Vagina (tissue), 2 donors: ENCODE measurements around the gene CNGA4. TPM values are rescaled to one million over a fixed set of nuclear protein-coding genes. Genes with fewer than 3 reads are reported as not detected.

Experiments used
- DNase-seq, 2 donors: peaks; one replicate each; pipeline ENCODE4 v3.0.0-alpha.2; 2017; ENCODE audit errors: extremely low spot score in 2 of 2
- H3K27ac ChIP-seq: fragments of 200-600 bp; sonication (generic); one replicate; pipeline ENCODE4 v1.5.1; 2019
- H3K27me3 ChIP-seq: fragments of 200-600 bp; sonication (generic); one replicate; pipeline ENCODE4 v1.5.1; 2019
- H3K36me3 ChIP-seq, 2 donors: fragments of 200-600 bp; sonication (generic); one replicate each; pipeline ENCODE4 v1.5.1; 2017 to 2019
- H3K4me1 ChIP-seq: fragments of 200-600 bp; sonication (generic); one replicate; pipeline ENCODE4 v1.5.1; 2019
- H3K4me3 ChIP-seq, 2 donors: fragments of 200-600 bp; sonication (generic); 1 replicate in 1 of 2; 2 replicates in 1 of 2; pipeline ENCODE4 v1.5.1; 2016 to 2019
- H3K9me3 ChIP-seq: fragments of 200-600 bp; sonication (generic); one replicate; pipeline ENCODE4 v1.5.1; 2019
- CTCF ChIP-seq, 3 experiments: fragments of 450-650 bp in 2 of 3; fragments of 200-600 bp in 1 of 3; sonication (generic) in 1 of 3; IDR thresholded peaks; one replicate each; pipeline ENCODE4 v1.5.1; 2017 to 2019; ENCODE audit warnings: antibody characterized with exemption in 3 of 3, mild to moderate bottlenecking in 2 of 3, moderate library complexity in 2 of 3
- POLR2A ChIP-seq, 2 donors: fragments of 450-650 bp; IDR thresholded peaks; one replicate each; pipeline ENCODE4 v1.6.1; 2017; ENCODE audit warnings: antibody characterized with exemption in 2 of 2, mild to moderate bottlenecking in 2 of 2, moderate library complexity in 2 of 2
- POLR2AphosphoS5 ChIP-seq, 2 donors: sonication (generic); formaldehyde crosslinking; IDR thresholded peaks; one replicate each; pipeline ENCODE4 v1.9.0; 2017; ENCODE audit warnings: antibody characterized with exemption in 2 of 2, mild to moderate bottlenecking in 2 of 2, low read depth in 1 of 2; ENCODE audit not compliant: insufficient read depth in 1 of 2
- intact Hi-C: fragments of 100-400 bp; cut with DNase I; formaldehyde crosslinking; loops from one replicate; pipeline ENCODE4 v1.15.1; 2023
- total RNA-seq: library from RNA; depleted of rRNA; stranded (reverse); fragments of >200 nt; gene quantifications from one replicate; pipeline ENCODE4 v1.2.3, GENCODE V29; 2016

Gene CNGA4
- total RNA-seq, 1 donor from 2014 or later = not detected

- Histone ChIP-seq H3K36me3 (no peaks in the 10 kb centered on the region), H3K9me3 (no peaks in the 10 kb centered on the region), H3K27me3 (no peaks in the 10 kb centered on the region), H3K4me3 (no peak within 1 kb of the TSS), H3K27ac (no peak within 1 kb of the TSS), H3K4me1 (no peaks in the 10 kb centered on the region)
- DNase-seq = no peak
- TF ChIP-seq POLR2AphosphoS5 (IDR thresholded peaks at IDR 0.05; ENCODE audit: insufficient read depth in 1 of 2, low read depth in 1 of 2) (no peak), CTCF (IDR thresholded peaks at IDR 0.05) (no peak), POLR2A (IDR thresholded peaks at IDR 0.05) (no peak)
- intact Hi-C loops = no loop called here
These were observed 39.6 kb upstream of the CNGA4 start, which contains the start of gene OR52W1 for GRCh38 chr11:6199174-6199810. OR52W1 (plus strand) TSS chr11:6199224; CDS start chr11:6199224, 0 bp downstream.

- Histone ChIP-seq H3K27me3 (no peaks in the 10 kb centered on the region), H3K36me3 (no peaks in the 10 kb centered on the region), H3K4me1 (no peaks in the 10 kb centered on the region), H3K9me3 (no peaks in the 10 kb centered on the region), H3K27ac (no peak overlapping the region), H3K4me3 (no peak overlapping the region)
- intact Hi-C loops = no loop called here
- no peak for TF ChIP-seq CTCF (IDR thresholded peaks at IDR 0.05)
- TF ChIP-seq POLR2AphosphoS5 (IDR thresholded peaks at IDR 0.05; ENCODE audit: insufficient read depth in 1 of 2, low read depth in 1 of 2) = no peak
- no peak for TF ChIP-seq POLR2A (IDR thresholded peaks at IDR 0.05)
- no peak for DNase-seq
These were observed 37.9 kb upstream of the CNGA4 start for GRCh38 chr11:6200975-6201374.

GRCh38 chr11:6201481-6201880 lies 37.4 kb upstream of the CNGA4 start:
- Histone ChIP-seq H3K9me3 (no peaks in the 10 kb centered on the region), H3K27ac (no peak overlapping the region), H3K27me3 (no peaks in the 10 kb centered on the region), H3K4me1 (no peaks in the 10 kb centered on the region), H3K4me3 (no peak overlapping the region), H3K36me3 (no peaks in the 10 kb centered on the region)
- intact Hi-C loops = no loop called here
- DNase-seq = no peak
- TF ChIP-seq CTCF (IDR thresholded peaks at IDR 0.05) (no peak), POLR2AphosphoS5 (IDR thresholded peaks at IDR 0.05; ENCODE audit: insufficient read depth in 1 of 2, low read depth in 1 of 2) (no peak)

GRCh38 chr11:6202041-6202440 lies 36.8 kb upstream of the CNGA4 start:
- Histone ChIP-seq H3K4me3 (no peak overlapping the region), H3K27ac (no peak overlapping the region), H3K4me1 (no peaks in the 10 kb centered on the region), H3K36me3 (no peaks in the 10 kb centered on the region), H3K27me3 (no peaks in the 10 kb centered on the region), H3K9me3 (no peaks in the 10 kb centered on the region)
- no peak for TF ChIP-seq CTCF (IDR thresholded peaks at IDR 0.05)
- no peak for TF ChIP-seq POLR2AphosphoS5 (IDR thresholded peaks at IDR 0.05; ENCODE audit: insufficient read depth in 1 of 2, low read depth in 1 of 2)
- no peak for TF ChIP-seq POLR2A (IDR thresholded peaks at IDR 0.05)
- intact Hi-C loops = no loop called here
- no peak for DNase-seq

GRCh38 chr11:6203327-6203726 lies 35.6 kb upstream of the CNGA4 start:
- no peaks in the 10 kb centered on the region for H3K9me3 ChIP-seq
- no peak overlapping the region for H3K4me3 ChIP-seq
- H3K27me3 ChIP-seq = no peaks in the 10 kb centered on the region
- no peak for TF ChIP-seq POLR2A (IDR thresholded peaks at IDR 0.05)
- TF ChIP-seq POLR2AphosphoS5 (IDR thresholded peaks at IDR 0.05; ENCODE audit: insufficient read depth in 1 of 2, low read depth in 1 of 2) = no peak
- TF ChIP-seq CTCF (IDR thresholded peaks at IDR 0.05) = no peak
- intact Hi-C loops = no loop called here
- no peak overlapping the region for H3K27ac ChIP-seq
- H3K4me1 ChIP-seq = no peaks in the 10 kb centered on the region
- H3K36me3 ChIP-seq = peaks cover 0 to 4% of the 10 kb centered on the region in 2 donors
- DNase-seq = no peak
